A549 (cell line): Measurements from ENCODE around the gene SMARCA1.

Source experiments
- SMC3 ChIP-seq: fragments of >200 bp; sonication (Bioruptor Twin); formaldehyde crosslinking; IDR thresholded peaks from 3 replicates; pipeline ENCODE4 v1.6.1; 2018; ENCODE audit warnings: inconsistent platforms
- TF ChIP-seq, protein P1 (sequence below): fragments of >200 bp; sonication (Bioruptor Twin); formaldehyde crosslinking; IDR thresholded peaks from 3 replicates; pipeline ENCODE4 v1.5.1; 2016

- TF ChIP-seq, protein P1, sequence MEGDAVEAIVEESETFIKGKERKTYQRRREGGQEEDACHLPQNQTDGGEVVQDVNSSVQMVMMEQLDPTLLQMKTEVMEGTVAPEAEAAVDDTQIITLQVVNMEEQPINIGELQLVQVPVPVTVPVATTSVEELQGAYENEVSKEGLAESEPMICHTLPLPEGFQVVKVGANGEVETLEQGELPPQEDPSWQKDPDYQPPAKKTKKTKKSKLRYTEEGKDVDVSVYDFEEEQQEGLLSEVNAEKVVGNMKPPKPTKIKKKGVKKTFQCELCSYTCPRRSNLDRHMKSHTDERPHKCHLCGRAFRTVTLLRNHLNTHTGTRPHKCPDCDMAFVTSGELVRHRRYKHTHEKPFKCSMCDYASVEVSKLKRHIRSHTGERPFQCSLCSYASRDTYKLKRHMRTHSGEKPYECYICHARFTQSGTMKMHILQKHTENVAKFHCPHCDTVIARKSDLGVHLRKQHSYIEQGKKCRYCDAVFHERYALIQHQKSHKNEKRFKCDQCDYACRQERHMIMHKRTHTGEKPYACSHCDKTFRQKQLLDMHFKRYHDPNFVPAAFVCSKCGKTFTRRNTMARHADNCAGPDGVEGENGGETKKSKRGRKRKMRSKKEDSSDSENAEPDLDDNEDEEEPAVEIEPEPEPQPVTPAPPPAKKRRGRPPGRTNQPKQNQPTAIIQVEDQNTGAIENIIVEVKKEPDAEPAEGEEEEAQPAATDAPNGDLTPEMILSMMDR = no peak
- TF ChIP-seq SMC3 = no peak
Measured at GRCh38 chrX:129511689-129512088, 11.6 kb downstream of the SMARCA1 start.
